Measurements from ENCODE around the gene P4HB. TPM values are rescaled to one million over a fixed set of nuclear protein-coding genes. Genes with fewer than 3 reads are reported as not detected.

The P4HB gene
- total RNA-seq, 3 donors from 2014 or later, result 354 to 727 (median 491) TPM

- DNase-seq (peak in 1 of 3 donors; percentile 64), ATAC-seq (no peak)
- Histone ChIP-seq H3K9me3 (no peaks in the 10 kb centered on the region), H3K4me1 (ENCODE audit: low read depth) (peaks cover 19% of the 10 kb centered on the region), H3K36me3 (ENCODE audit: low read depth) (peaks cover 16% of the 10 kb centered on the region), H3K4me3 (peak overlapping the region; percentile 91)
- TF ChIP-seq CTCF (IDR thresholded peaks at IDR 0.05), result no peak
- intact Hi-C loops (cut with DNase I, micrococcal nuclease), result no loop called here
These were observed 30.3 kb upstream of the P4HB start for GRCh38 chr17:81890447-81891302.

GRCh38 chr17:81889602-81890001, 29.3 kb upstream of the P4HB start:
- no peak for ATAC-seq
- H3K36me3 ChIP-seq (ENCODE audit: low read depth), result peaks cover 13% of the 10 kb centered on the region
- H3K9me3 ChIP-seq, result no peaks in the 10 kb centered on the region
- H3K4me3 ChIP-seq, result no peak overlapping the region
- TF ChIP-seq CTCF (IDR thresholded peaks at IDR 0.05), result no peak
- no peak for DNase-seq
- H3K4me1 ChIP-seq (ENCODE audit: low read depth), result peaks cover 19% of the 10 kb centered on the region
- intact Hi-C loops (cut with DNase I, micrococcal nuclease), result no loop called here

GRCh38 chr17:81888988-81889595, 28.8 kb upstream of the P4HB start:
- peaks cover 19% of the 10 kb centered on the region for H3K4me1 ChIP-seq (ENCODE audit: low read depth)
- H3K9me3 ChIP-seq, result no peaks in the 10 kb centered on the region
- DNase-seq (no peak), ATAC-seq (no peak)
- TF ChIP-seq CTCF (IDR thresholded peaks at IDR 0.05), result no peak
- H3K36me3 ChIP-seq (ENCODE audit: low read depth), result peaks cover 13% of the 10 kb centered on the region
- H3K4me3 ChIP-seq, result no peak overlapping the region
- intact Hi-C loops (cut with DNase I, micrococcal nuclease), result no loop called here

- ATAC-seq (no peak), DNase-seq (no peak)
- Histone ChIP-seq H3K4me3 (no peak overlapping the region), H3K36me3 (ENCODE audit: low read depth) (peaks cover 13% of the 10 kb centered on the region), H3K9me3 (no peaks in the 10 kb centered on the region), H3K4me1 (ENCODE audit: low read depth) (peaks cover 19% of the 10 kb centered on the region)
- intact Hi-C loops (cut with DNase I, micrococcal nuclease), result no loop called here
- TF ChIP-seq CTCF (IDR thresholded peaks at IDR 0.05), result no peak
These were observed 28.0 kb upstream of the P4HB start for GRCh38 chr17:81888105-81888987.

DNA sequence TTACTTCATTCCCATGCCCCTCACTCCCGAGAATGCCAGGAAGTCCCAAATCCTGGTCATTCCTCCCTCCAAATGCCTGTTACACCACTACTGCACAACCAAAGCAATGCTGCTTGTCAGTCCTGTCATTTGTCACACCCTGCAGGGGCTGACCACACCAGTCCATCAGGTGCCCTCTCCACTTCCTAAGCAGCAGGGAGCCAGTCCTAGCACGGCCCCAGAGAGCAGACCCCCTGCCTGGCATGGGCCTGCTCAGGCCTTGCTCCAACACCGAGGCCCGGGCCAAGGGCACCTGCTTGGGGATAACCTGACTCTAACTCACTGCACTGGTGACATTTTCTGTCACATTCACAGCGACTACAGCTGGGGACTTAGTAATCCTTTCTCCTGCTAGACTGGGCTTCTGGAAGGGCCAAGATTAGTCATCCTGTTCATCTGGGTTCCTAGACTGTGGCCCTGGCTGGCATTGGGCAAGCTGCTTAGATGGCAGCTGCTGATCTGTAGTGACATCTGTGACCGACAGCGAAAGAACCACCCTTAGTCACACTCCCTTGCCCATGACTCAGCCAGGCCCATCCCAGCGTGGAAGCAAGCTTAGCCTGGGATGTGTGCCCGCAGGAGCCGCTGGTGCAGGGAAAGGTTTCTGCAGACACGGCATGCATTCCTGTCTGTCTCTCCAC, 25.7 kb upstream of the P4HB start:
- peaks cover 14% of the 10 kb centered on the region for H3K4me1 ChIP-seq (ENCODE audit: low read depth)
- TF ChIP-seq CTCF (IDR thresholded peaks at IDR 0.05), result no peak
- H3K9me3 ChIP-seq, result no peaks in the 10 kb centered on the region
- intact Hi-C loops (cut with DNase I, micrococcal nuclease), result no loop called here
- ATAC-seq (peak; percentile 8), DNase-seq (no peak)
- no peak overlapping the region for H3K4me3 ChIP-seq
- peaks cover 13% of the 10 kb centered on the region for H3K36me3 ChIP-seq (ENCODE audit: low read depth)
